Activated T-helper 2 cell treated with anti-CD3 and anti-CD28 coated beads, Interferon-gamma antibody, Interleukin-2, Interleukin-4, amounts not matched to agents 10 μg/mL and 5 μg/mL and 100 μg/mL, durations not matched to agents 14 hours and 24 hours and 36 hours (primary cell): Measurements from ENCODE around the gene MZT1. TPM values are rescaled to one million over a fixed set of nuclear protein-coding genes. Genes with fewer than 3 reads are reported as not detected.

ENCODE experiments used
- DNase-seq: peaks from one replicate; pipeline ENCODE4 v3.0.0; 2021; ENCODE audit warnings: low spot score
- H3K27ac Mint-ChIP-seq: one replicate; pipeline ENCODE4 v1.8.0; 2021; ENCODE audit warnings: mixed read lengths
- H3K27me3 Mint-ChIP-seq: one replicate; pipeline ENCODE4 v1.8.0; 2021; ENCODE audit warnings: low read depth, mixed read lengths
- H3K36me3 Mint-ChIP-seq: one replicate; pipeline ENCODE4 v1.8.0; 2021; ENCODE audit warnings: low read depth, mixed read lengths
- H3K4me1 Mint-ChIP-seq: one replicate; pipeline ENCODE4 v1.8.0; 2021; ENCODE audit warnings: low read depth, mixed read lengths
- H3K4me3 Mint-ChIP-seq: one replicate; pipeline ENCODE4 v1.8.0; 2021; ENCODE audit warnings: low read depth, mild to moderate bottlenecking, moderate library complexity, mixed read lengths
- H3K9me3 Mint-ChIP-seq: one replicate; pipeline ENCODE4 v1.8.0; 2021; ENCODE audit warnings: mixed read lengths
- intact Hi-C: fragments of 100-400 bp; cut with micrococcal nuclease; formaldehyde crosslinking; loops from one replicate; pipeline ENCODE4 v1.15.1; 2023
- total RNA-seq: library from RNA; stranded (reverse); gene quantifications from 2 replicates; pipeline ENCODE4 v1.2.3, GENCODE V29; 2022

Gene MZT1
- 20.9 and 21.1 TPM in 2 replicates for total RNA-seq

GRCh38 chr13:72727417-72728289, at the start of gene MZT1, which contains the start of gene BORA:
Gene MZT1, minus strand, starts transcription at chr13:72727629. Its CDS starts 27 bp downstream, at chr13:72727602.
Gene BORA, plus strand, starts transcription at chr13:72727923. Its CDS starts 1,018 bp downstream, at chr13:72728941.
- intact Hi-C loops: loop anchor here (1.0 to 5.0 kb wide), 3 partner anchors 8 to 330 kb away; partner anchors contain the start of genes DIS3 and KLF5
- Mint-ChIP-seq H3K27me3 (no peaks in the 10 kb centered on the region), H3K27ac (peak within 1 kb of the TSS; percentile 87), H3K36me3 (peaks cover 57% of the 10 kb centered on the region), H3K4me1 (peaks cover 49% of the 10 kb centered on the region), H3K4me3 (peak within 1 kb of the TSS; percentile 95), H3K9me3 (no peaks in the 10 kb centered on the region)
- DNase-seq: peak; percentile 96

- Mint-ChIP-seq H3K27me3 (no peaks in the 10 kb centered on the region), H3K27ac (no peak overlapping the region), H3K36me3 (peaks cover 83% of the 10 kb centered on the region), H3K4me3 (no peak overlapping the region), H3K4me1 (peaks cover 20% of the 10 kb centered on the region), H3K9me3 (no peaks in the 10 kb centered on the region)
- no peak for DNase-seq
- intact Hi-C loops: loop anchor here (2.0 kb wide), 1 partner anchor 15 kb away; no protein-coding TSS in a partner anchor
Observed at GRCh38 chr13:72774019-72774418, 46.6 kb upstream of the MZT1 start.

- intact Hi-C loops: no loop called here
- Mint-ChIP-seq H3K4me1 (no peaks in the 10 kb centered on the region), H3K27me3 (no peaks in the 10 kb centered on the region), H3K36me3 (peaks cover 83% of the 10 kb centered on the region), H3K27ac (no peak overlapping the region), H3K9me3 (no peaks in the 10 kb centered on the region), H3K4me3 (no peak overlapping the region)
- no peak for DNase-seq
Observed at GRCh38 chr13:72763411-72763810, 36.0 kb upstream of the MZT1 start.

GRCh38 chr13:72760189-72760588, 32.8 kb upstream of the MZT1 start:
- no peak overlapping the region for H3K4me3 Mint-ChIP-seq
- no peak overlapping the region for H3K27ac Mint-ChIP-seq
- DNase-seq: no peak
- peaks cover 74% of the 10 kb centered on the region for H3K36me3 Mint-ChIP-seq
- H3K4me1 Mint-ChIP-seq: no peaks in the 10 kb centered on the region
- no peaks in the 10 kb centered on the region for H3K27me3 Mint-ChIP-seq
- intact Hi-C loops: no loop called here
- no peaks in the 10 kb centered on the region for H3K9me3 Mint-ChIP-seq

GRCh38 chr13:72757792-72758535, 30.5 kb upstream of the MZT1 start:
- Mint-ChIP-seq H3K27ac (no peak overlapping the region), H3K9me3 (no peaks in the 10 kb centered on the region), H3K27me3 (no peaks in the 10 kb centered on the region), H3K4me3 (no peak overlapping the region), H3K36me3 (peaks cover 73% of the 10 kb centered on the region), H3K4me1 (peaks cover 2% of the 10 kb centered on the region)
- DNase-seq: no peak
- intact Hi-C loops: loop anchor here (2.0 kb wide), 1 partner anchor 17 kb away; no protein-coding TSS in a partner anchor

- intact Hi-C loops: no loop called here
- H3K4me1 Mint-ChIP-seq: peaks cover 4% of the 10 kb centered on the region
- no peak overlapping the region for H3K27ac Mint-ChIP-seq
- H3K9me3 Mint-ChIP-seq: no peaks in the 10 kb centered on the region
- no peak overlapping the region for H3K4me3 Mint-ChIP-seq
- peaks cover 80% of the 10 kb centered on the region for H3K36me3 Mint-ChIP-seq
- DNase-seq: no peak
- no peaks in the 10 kb centered on the region for H3K27me3 Mint-ChIP-seq
Observed at GRCh38 chr13:72754111-72754510, 26.7 kb upstream of the MZT1 start.

GRCh38 chr13:72751220-72751619, 23.8 kb upstream of the MZT1 start:
- no peak overlapping the region for H3K27ac Mint-ChIP-seq
- peaks cover 10% of the 10 kb centered on the region for H3K4me1 Mint-ChIP-seq
- no peaks in the 10 kb centered on the region for H3K9me3 Mint-ChIP-seq
- intact Hi-C loops: no loop called here
- H3K36me3 Mint-ChIP-seq: peaks cover 87% of the 10 kb centered on the region
- no peak overlapping the region for H3K4me3 Mint-ChIP-seq
- DNase-seq: no peak
- no peaks in the 10 kb centered on the region for H3K27me3 Mint-ChIP-seq

- Mint-ChIP-seq H3K4me3 (no peak overlapping the region), H3K9me3 (no peaks in the 10 kb centered on the region), H3K27me3 (no peaks in the 10 kb centered on the region), H3K36me3 (peaks cover 76% of the 10 kb centered on the region), H3K27ac (peak overlapping the region; percentile 52), H3K4me1 (peaks cover 26% of the 10 kb centered on the region)
- no peak for DNase-seq
- intact Hi-C loops: no loop called here
Observed at GRCh38 chr13:72745260-72745659, 17.8 kb upstream of the MZT1 start.

- no peaks in the 10 kb centered on the region for H3K9me3 Mint-ChIP-seq
Observed at GRCh38 chr13:72740015-72740414, 12.6 kb upstream of the MZT1 start.

GRCh38 chr13:72737033-72737432, 9.6 kb upstream of the MZT1 start:
- Mint-ChIP-seq H3K4me3 (no peak overlapping the region), H3K9me3 (no peaks in the 10 kb centered on the region), H3K4me1 (peaks cover 31% of the 10 kb centered on the region), H3K36me3 (peaks cover 71% of the 10 kb centered on the region), H3K27me3 (no peaks in the 10 kb centered on the region), H3K27ac (no peak overlapping the region)
- intact Hi-C loops: no loop called here
- no peak for DNase-seq

More at GRCh38 chr13:72740015-72740414, 12.6 kb upstream of the MZT1 start:
- no peak for DNase-seq
- intact Hi-C loops: loop anchor here (5.0 kb wide), 1 partner anchor 42 kb away; the partner anchor contains the start of genes DIS3 and PIBF1
- Mint-ChIP-seq H3K4me3 (no peak overlapping the region), H3K36me3 (peaks cover 67% of the 10 kb centered on the region), H3K27me3 (no peaks in the 10 kb centered on the region), H3K4me1 (peaks cover 26% of the 10 kb centered on the region), H3K27ac (no peak overlapping the region)

- intact Hi-C loops: loop anchor here (5.0 kb wide), 1 partner anchor 329 kb away; the partner anchor contains the start of gene KLF5
- Mint-ChIP-seq H3K27me3 (no peaks in the 10 kb centered on the region), H3K4me3 (peak overlapping the region; percentile 95), H3K36me3 (peaks cover 57% of the 10 kb centered on the region), H3K9me3 (no peaks in the 10 kb centered on the region), H3K4me1 (peaks cover 48% of the 10 kb centered on the region), H3K27ac (peak overlapping the region; percentile 87)
- DNase-seq: no peak
Observed at GRCh38 chr13:72728290-72728605, 819 bp upstream of the MZT1 start.

GRCh38 chr13:72726726-72727416, 558 bp downstream of the MZT1 start:
- Mint-ChIP-seq H3K27me3 (no peaks in the 10 kb centered on the region), H3K9me3 (no peaks in the 10 kb centered on the region), H3K4me1 (peaks cover 51% of the 10 kb centered on the region), H3K36me3 (peaks cover 58% of the 10 kb centered on the region), H3K4me3 (peak overlapping the region; percentile 95), H3K27ac (peak overlapping the region; percentile 87)
- intact Hi-C loops: loop anchor here (1.0 to 5.0 kb wide), 3 partner anchors 8 to 330 kb away; partner anchors contain the start of genes DIS3 and KLF5
- DNase-seq: no peak
